Aortic smooth muscle cell (primary cell): ENCODE data around the gene MMAB. TPM values are rescaled to one million over a fixed set of nuclear protein-coding genes. Genes with fewer than 3 reads are reported as not detected.

ENCODE experiments used
- total RNA-seq: library from RNA; depleted of rRNA; stranded (reverse); fragments of >200 nt; gene quantifications from 2 replicates; pipeline ENCODE4 v1.2.3, GENCODE V29; 2014

Gene MMAB
- 36.9 and 41.5 TPM in 2 replicates for total RNA-seq

GRCh38 chr12:109573029-109573913 lies at the start of gene MMAB, which contains the start of gene MVK:
Gene MMAB, minus strand, starts transcription at chr12:109573504. Its CDS starts 24 bp downstream, at chr12:109573480.
Gene MVK, plus strand, starts transcription at chr12:109573794. Its CDS starts 1,029 bp downstream, at chr12:109574823.

Other genes with a start within 250 kb of the MMAB start
- not detected in 2 replicates for gene MYO1H, start 225.6 kb downstream of the MMAB start, total RNA-seq
- 101 and 106 TPM in 2 replicates for gene KCTD10, start 96.2 kb downstream of the MMAB start, total RNA-seq
- 26.8 and 38.9 TPM in 2 replicates for gene UBE3B, start 95.9 kb downstream of the MMAB start, total RNA-seq
- 13.7 and 17.5 TPM in 2 replicates for gene MVK, start 290 bp upstream of the MMAB start, total RNA-seq
- gene FAM222A, start 140.3 kb upstream of the MMAB start, total RNA-seq: 0.06 and 0.13 TPM in 2 replicates